Ecto neural progenitor cell (in vitro differentiated cells): Measurements from ENCODE around the gene CLRN1.

Experiments
- DNase-seq: peaks from one replicate; pipeline ENCODE4 v3.0.0-alpha.2; 2018; ENCODE audit warnings: low spot score

The CLRN1 gene

DNA sequence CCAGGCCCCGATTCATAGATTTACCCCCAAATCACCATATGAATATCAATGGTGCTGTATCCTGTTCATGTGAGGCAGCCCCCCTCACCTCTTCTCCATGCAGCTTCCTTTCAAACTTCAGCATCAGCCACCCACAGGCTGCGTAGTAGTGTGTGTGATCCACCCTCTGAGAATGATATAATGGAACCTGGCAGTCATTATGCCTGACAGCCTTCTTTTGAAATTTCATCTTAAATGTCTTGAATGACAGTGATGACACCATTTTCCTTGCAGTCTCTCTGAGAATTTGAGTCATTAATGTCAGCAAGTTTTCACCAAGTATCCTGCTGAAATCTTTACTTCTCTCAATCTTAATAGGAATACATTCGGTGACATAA lies 3.5 kb upstream of the CLRN1 start:
- no peak for DNase-seq

DNA sequence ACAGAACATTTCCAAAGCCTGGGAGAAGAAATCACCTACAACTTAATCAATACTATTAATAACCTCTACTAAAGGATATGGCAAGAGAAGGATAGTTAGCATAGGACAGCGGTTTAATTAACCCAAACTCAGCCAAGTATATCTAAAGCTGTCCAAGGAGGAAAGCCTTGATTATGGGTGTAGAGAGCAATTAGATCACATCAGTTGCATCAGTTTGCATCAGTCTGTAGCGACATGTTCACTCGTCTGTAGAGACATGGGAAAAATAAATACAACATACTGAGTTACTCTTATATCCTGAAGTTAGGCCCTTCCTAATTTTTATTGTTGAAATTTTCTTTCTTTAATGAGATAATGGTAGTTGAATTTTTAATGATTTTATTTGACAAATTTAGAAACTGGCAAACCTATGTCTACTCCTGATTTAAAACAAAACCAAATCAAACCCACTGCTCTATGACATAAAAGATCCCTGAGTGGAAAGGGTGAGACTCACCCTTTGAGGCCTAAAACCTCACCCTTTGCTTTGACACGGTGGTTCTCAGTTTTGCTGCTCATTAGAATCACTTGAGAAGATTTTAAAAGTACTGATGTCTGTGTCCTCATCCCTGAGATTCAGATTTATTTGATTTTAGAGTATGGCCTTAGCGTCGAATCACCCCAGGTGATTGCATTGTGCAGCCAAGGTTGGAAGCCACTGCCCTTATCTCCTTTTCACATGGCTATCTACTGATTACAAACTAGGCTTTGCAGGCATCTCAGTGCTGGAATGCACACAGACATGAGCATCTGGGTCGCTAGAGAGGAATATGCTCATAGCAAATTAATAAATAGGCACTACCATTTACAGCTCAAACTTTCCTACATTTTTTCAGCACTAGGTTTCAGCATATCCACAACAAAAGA lies 2.8 kb upstream of the CLRN1 start:
- no peak for DNase-seq

DNA sequence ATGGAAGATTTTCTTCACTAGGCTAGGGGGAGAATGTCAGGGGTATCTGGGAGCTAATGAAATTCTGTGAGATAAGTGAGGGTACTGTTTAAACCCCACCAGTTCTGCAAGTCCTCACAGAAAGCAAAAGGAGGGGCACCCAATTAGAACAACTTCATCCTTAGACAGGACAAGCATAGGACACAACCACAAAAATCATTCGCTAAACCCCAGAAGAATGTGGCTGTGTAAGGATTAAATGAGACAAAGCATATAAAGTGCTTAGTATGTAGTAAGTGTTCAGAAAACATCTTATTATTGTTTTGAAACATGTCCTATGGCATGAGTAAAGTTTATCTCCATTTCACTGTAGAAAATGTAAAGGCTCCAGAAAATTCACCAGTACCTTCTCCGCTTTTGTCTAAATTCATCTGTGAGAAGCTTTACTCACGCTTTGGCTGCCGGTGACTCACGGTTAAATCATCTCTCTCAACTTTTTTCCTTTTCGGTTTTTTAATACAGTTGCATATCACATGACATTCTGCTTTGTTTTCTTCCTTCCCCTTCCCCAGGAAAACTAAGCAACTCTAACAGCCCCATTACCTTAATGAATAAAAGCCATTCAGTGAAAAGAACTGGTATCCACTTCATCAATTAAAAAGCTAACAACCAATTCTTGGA lies 1.7 kb downstream of the CLRN1 start:
- no peak for DNase-seq

DNA sequence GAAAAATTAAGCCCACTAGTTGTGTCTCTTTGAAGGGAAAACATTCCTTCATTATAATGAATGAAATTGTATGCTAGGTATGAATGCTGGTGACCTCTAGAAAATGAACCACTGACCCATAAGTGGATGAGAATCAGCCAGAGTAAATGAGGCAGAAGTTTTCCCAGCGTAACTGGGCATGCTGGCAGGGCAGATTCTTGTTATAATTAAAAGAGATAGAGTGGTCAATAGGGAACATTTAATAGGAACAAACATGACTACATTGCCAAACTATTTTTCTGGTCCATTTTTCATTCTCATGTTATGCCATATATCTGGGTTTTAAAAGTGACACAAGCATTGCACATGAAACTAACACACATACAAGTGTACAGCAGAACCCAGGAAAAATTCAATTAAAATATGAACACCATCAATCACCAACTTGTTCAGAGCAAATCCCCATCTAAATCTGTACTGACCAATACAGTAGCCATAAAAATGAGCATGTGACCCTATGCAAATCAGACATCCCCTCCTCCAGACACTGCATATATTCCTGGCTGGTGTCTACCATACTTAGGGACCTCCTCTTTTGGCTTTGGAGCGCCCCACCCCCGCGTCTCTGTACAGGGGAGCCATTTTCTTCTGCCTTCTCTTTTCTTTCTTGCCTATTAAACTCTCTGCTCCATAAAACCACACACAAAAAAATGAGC lies 4.0 kb downstream of the CLRN1 start:
- DNase-seq: no peak

DNA sequence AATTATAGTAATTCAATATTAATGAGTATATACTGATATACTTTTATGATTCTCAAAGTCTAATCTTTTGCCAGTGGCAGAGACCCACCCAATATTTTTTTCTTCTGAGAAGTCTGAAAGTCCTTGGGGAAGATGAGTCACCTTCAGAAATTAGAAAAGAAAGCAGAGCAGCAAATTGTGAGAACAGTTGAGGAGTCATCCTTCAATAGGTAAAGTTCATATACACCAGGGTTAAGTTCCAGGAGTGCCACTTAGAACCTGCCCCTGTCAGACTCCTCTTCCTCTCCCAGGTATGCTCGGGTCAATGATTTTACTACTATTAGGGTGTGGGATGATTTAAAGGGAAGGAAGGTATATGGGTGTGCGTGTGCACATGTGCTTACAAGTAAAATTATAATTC lies 7.1 kb downstream of the CLRN1 start:
- no peak for DNase-seq

DNA sequence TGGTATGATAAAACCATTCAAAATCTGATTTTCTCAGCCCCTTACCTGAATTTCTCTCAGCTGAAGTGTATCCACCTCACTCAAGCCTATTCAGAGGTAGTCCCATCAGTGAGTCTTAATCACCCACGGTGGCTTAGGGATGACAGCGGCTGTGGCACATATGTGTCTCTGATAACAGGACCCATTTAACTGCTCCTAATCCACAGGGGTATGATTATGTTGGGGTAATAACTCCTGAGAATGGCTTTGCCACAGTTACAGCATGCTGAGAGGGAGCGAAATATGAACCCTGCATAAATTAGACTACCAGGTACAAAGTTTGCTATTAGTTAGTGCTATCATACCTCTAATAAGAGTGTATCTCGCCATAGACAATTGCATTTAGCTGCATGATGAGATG lies 10.6 kb downstream of the CLRN1 start:
- DNase-seq: no peak

DNA sequence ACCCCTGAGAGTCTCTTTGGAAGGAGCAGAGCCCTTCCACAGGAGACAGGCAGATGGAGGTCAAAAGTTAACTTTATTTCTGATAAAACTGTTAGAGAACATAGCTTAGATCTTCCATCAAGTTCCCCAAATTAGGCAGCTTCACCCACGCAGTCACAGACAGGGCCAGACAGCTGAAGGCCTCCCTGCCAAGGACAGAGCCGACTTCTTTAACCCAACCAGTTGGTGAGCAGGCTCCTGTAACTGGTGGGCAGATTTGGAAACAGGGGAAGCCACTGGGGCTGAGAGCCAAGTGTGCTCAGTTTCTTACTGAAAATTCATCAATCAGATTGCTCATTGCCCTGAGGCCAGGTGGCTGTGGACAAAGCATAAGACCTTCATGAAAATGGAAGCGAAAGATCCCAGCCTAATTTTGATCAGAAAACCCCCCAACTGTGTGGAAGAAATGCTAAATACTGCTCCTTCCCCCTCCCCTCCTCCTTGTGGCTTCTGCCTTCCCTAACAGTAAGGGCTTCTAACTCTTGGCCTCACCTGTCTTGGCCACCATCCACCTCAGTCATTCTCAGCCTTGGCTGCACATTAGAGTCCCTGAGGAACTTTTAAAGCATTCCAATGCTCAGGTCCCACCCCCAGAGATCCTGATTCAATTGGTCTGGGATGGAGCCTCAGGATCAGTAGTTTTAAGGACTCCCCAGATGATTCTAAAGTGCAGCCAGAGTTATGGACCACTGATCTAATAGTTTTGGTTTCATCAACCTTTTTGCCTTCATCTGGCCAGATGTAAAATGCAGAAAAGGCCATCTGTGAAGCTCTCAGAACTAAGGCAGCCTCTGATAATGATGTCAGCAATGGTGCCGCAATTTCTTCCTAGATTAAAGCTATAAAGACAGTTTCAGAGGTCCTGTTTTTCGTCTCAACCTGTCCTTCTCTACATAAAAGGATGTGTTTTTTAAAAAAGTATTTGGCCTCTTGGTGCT lies 11.5 kb downstream of the CLRN1 start:
- no peak for DNase-seq

DNA sequence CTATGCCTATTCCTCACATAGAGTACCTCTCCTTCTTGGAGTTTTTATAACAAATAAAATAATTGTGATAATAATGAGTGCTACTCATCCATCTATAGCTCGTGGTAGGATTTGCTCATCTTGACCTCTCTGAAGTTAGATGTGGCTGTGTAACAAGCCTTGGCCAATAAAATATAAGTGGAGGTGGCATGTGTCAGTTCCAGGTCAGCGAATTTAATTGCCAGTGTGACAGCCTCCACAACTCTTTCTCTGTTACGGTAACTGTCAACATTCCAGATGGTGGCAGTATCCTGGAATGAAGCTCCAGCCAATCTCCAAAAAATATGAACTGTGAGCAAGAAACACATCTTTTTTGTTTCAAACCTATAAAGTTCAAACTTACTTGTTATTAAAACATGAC lies 13.8 kb downstream of the CLRN1 start:
- no peak for DNase-seq

DNA sequence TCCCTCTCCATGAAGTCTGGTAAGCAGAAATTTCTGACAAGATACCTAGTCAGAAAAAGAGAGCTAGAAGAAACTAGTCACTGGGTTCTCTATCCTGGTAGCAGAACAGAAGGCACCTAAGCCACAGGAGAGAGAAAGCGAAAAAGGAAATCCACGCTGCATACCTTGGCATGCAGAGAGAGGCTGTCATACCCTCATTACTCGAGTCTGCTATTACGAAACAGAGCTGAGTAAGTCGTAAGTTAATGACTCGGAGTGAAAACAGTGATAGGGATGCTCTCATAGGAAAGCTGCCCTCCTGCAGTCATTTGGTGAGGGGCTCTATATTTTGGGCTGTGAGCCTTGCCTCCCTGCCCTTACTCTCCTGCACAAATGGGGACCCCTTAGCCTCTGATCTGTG lies 16.2 kb downstream of the CLRN1 start:
- no peak for DNase-seq

DNA sequence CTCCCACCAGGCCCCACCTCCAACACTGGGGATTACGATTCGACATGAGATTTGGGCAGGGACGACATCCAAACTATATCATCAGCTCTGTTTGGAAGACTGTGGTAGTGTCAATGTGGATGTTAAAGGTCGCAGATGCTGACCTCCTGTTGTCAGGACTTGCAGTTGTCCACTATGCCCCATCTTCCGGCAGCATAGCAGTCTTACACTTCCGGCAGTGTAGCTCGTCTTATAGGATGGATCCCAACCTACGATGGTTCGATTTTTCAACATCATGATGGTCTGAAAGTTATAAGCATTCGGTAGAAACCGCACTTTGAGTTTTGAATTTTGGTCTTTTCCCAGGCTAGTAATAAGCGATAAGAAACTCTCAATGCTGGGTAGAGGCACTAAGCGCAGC lies 20.6 kb downstream of the CLRN1 start:
- no peak for DNase-seq

DNA sequence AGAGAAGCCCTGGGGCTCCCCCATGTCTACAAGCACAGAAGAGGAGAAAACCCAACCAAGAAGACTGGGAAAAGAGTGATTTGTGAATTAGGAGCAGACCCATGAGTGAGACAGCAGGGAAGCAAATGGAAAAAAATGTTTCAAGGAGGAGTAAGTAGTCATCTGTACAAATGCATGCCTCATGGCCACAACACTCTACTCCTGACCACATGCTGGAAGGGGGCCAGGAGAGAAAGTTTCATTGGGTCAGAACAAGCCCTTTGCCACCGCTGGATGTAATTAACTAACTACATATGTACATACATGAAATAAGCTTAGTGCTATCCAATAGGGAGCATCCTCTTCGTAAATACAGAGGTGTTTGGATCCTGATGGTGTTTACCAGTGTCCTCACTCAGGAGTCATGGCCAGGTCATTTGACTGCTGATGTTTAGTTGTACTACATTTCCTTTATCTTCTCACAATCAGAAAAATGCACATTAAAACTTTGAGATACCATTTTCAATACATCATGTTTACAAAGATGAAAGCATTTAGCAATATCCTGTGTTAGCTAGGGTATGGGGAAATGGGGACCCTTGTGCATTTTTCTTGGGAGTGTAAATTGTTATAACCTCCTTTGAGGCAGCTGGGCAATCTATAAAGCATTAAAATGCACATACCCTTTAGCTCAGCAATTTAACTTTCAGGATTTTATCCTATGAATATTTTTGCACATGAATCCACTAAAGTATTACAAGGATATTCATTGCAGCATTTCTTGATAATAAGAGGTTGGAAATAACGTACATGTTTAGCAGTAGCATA lies 27.1 kb downstream of the CLRN1 start:
- no peak for DNase-seq

DNA sequence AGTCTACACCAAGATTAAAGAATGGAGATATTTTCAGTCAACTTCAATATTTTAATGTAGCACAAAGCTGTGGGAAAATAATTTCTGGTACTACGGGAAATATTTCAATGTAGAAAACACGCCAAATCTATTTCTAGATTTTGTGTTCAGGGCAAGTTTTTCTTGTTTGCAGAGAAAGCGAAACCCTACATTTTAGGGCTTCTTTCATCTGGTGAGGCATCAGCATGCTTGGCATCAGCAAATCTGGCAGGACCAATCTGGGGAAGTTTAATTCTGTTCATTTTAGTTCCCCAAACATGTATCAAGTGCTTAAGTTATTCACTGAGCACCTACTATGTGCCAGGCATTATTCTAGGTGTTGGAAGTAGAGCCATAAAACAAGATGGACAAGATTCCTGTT lies 30.3 kb downstream of the CLRN1 start:
- DNase-seq: no peak

DNA sequence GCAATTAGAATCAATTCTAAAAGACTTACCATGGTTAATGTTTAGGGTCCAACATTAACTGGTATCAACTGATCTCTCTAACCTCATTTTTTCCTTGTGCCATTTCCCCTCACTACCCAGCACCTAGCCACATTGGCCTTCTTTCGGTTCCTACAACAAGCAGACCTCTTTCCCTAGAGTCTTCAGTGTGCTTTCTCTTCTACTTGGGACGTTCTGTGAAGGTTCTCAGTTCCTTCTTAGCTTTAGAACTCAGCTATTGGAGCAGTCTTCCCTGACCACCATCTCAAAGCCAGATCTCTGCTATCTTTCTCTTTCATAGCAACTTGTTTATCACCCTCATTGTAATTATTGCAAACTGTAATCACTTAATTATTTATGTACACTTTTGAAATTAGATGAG lies 35.8 kb downstream of the CLRN1 start:
- no peak for DNase-seq

DNA sequence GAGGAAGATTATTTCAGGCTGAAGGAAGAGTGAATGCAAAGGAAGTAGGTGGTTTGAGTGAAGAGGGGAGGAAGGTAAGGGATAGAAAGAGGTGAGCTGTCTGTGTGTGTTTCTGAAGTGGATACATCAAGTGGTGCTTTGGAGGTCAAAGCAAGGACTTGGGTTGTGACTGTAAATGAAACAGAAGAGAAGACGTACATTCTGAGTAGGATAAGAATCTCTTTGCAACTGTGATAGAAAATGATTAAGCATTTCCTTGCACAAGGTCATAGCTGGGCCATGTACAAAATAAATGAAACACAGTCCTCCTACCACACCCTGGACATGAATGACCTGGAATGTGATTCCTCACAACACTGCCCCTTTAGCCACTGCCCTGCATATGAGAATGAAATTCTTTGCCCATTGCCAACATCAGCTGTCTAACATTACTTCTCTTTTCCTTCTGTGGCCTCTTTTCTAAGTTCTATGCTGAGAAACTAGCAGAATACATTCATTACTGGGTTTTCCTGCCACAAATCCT lies 39.0 kb downstream of the CLRN1 start:
- no peak for DNase-seq

DNA sequence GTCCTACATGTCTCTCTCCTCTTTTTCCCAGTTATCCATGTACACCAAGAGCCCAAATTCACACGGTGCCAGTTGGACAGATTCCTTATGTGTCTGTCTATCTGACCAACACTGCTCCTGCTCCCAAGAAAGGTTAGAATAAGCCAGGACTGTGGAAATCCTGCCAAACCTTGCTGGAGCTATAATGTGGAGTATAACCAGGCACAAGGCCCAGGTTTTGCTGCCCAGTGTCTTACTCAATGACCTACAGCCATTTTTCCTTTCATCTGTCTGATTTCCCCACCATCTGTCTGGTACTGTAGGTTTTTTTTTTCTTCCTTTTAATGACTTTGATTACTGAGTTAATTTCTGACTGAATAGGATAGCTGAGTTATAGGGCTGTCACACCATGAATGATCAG lies 40.8 kb downstream of the CLRN1 start:
- DNase-seq: no peak

DNA sequence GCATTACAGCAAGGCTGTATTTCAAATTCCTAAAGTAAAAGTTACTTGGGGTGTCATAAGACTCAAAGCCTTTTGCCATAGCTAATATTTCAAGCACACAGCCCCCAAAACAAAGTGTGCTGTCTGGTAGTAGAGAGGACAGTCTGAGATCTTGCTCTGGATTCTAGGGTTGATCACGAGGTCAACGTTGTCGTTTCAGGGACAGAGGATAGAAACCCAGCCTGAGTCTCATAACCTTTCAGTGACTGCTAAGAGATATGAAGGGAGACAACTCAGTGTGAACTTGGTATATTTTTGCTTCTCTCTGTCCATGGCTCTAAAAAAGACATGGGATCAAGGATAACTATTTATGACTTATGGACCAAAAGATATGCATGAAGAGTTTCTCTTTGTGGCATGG lies 41.7 kb downstream of the CLRN1 start:
- DNase-seq: no peak

DNA sequence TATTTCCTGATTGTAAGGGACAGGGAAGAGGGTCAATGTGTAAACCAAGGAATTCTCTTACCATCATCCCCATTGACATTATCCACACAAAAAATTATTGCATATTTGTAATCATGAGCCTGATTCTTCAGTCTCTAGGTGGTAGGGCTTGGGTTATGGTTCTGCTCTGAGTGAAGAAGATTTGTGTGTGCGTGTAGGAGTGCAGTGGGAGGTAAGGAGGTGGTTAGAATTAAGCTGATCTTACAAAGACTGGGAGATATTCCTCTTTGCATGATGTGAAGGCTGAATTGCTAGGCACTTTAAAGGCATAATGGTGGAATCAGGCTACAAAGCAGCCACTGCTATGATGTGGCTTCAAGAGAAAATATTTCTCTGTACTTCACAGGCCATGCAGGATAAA lies 44.3 kb downstream of the CLRN1 start:
- no peak for DNase-seq

DNA sequence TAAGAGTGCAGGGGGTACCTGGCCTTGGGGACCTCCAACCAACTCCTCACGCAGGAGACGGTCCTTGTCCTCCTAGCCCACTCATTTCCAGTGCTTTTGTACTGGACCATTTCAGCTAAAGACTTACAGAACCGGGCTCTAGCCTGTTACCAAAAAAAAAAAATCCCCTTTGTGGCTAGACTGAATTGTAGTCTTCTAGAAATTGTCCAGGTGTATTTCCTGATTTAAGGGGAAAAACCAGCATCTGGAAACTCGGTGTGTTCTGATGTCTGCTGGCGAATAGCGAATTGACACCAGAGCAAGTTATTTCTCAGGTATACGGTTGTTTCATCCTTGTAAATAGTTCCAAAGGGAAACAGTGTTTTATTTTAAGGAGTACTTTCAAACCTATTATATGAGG lies 46.2 kb downstream of the CLRN1 start:
- DNase-seq: no peak

DNA sequence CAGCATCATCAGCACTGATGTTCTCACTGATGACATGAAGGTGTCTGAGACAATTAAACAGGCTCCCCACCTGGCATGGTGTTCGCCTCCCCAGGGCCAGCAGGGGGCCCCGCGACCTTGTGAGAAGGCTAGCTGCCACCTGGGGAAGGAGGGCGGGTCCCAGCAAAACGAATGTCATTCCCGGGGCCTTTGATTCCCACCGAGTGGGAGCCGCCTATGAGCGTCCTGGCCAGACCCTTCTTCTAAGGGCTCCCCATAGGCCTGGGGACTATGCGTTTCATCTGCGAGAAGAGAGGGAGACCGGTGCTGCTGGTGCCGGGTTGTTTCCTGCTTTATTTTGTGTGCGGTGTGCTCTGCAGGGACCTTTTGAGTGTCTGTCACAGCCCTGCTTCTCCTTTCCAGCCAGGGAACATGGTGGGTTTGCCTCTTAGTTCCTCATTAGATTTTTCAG lies 46.8 kb downstream of the CLRN1 start:
- peak; percentile 74 for DNase-seq

DNA sequence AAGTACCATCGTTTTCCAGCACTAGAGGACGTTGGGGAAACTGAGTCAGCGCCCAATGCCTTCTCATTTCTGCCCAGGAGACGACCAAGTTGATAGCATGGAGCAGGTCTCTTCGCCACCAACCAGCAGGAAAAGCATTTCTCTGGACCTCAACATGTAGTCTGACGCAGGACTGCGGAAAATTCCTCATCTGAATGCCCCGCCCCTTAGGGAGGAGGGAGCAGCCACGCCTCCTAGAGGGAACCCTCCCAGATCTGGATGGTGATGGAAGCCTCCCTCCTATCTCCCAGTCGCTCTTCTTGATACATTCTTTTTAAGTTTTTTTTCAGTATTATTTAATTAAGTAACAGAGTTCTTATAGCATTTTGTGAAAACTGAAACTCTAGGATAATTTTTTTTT lies 49.9 kb downstream of the CLRN1 start:
- DNase-seq: peak; percentile 56

DNA sequence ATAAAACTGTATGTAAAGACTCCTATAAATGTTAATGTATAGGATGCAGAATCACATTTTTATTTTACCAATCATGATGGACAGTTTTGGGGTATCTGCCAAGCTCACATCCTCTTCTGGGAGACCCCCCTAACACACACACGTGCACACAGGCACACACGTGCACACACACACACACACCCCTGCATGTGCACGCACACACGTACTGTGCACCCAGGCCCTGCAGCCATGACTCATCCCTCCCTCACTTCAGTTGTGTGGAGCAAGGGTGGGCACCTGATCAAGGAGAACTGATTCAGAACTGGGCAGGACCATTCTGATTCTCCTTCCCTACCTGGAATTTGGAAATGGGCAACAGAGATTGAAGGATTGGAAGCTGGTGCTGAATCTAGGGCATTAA lies 51.3 kb downstream of the CLRN1 start:
- no peak for DNase-seq
